ENCODE measurements around the gene DAPK1.

The DAPK1 gene

GRCh38 chr9:87599901-87600610 lies 102.4 kb downstream of the DAPK1 start:
- peak; percentile 47 for DNase-seq (ENCODE audit: low read depth)
- H3K4me3 ChIP-seq (ENCODE audit: low read length) = no peak overlapping the region
- TF ChIP-seq CTCF (IDR thresholded peaks at IDR 0.05; ENCODE audit: insufficient read depth, low read depth, low read length, missing control alignments) = no peak

GRCh38 chr9:87601176-87601575 lies 103.5 kb downstream of the DAPK1 start:
- no peak for TF ChIP-seq CTCF (IDR thresholded peaks at IDR 0.05; ENCODE audit: insufficient read depth, low read depth, low read length, missing control alignments)
- no peak overlapping the region for H3K4me3 ChIP-seq (ENCODE audit: low read length)
- DNase-seq (ENCODE audit: low read depth) = peak; percentile 10

- no peak overlapping the region for H3K4me3 ChIP-seq (ENCODE audit: low read length)
- no peak for DNase-seq (ENCODE audit: low read depth)
- no peak for TF ChIP-seq CTCF (IDR thresholded peaks at IDR 0.05; ENCODE audit: insufficient read depth, low read depth, low read length, missing control alignments)
These were observed 103.9 kb downstream of the DAPK1 start for GRCh38 chr9:87601595-87601994.

GRCh38 chr9:87602933-87603643 lies 105.4 kb downstream of the DAPK1 start:
- no peak for TF ChIP-seq CTCF (IDR thresholded peaks at IDR 0.05; ENCODE audit: insufficient read depth, low read depth, low read length, missing control alignments)
- DNase-seq (ENCODE audit: low read depth) = no peak
- H3K4me3 ChIP-seq (ENCODE audit: low read length) = no peak overlapping the region

GRCh38 chr9:87603854-87604490 lies 106.3 kb downstream of the DAPK1 start:
- no peak for DNase-seq (ENCODE audit: low read depth)

More at GRCh38 chr9:87603854-87604490, 106.3 kb downstream of the DAPK1 start:
- H3K4me3 ChIP-seq (ENCODE audit: low read length) = no peak overlapping the region
- no peak for TF ChIP-seq CTCF (IDR thresholded peaks at IDR 0.05; ENCODE audit: insufficient read depth, low read depth, low read length, missing control alignments)

Measured in epithelial cell of esophagus (primary cell).